NCI-H2029 (cell line): ENCODE measurements around the gene AVPR1B.

Source experiments
- DNase-seq: peaks from one replicate; lab custom pipeline; 2025; lab: John Stamatoyannopoulos, UW

The AVPR1B gene

GRCh38 chr1:206112600-206113301 is 4.4 kb downstream of the AVPR1B start:
- DNase-seq = peak; percentile 86

GRCh38 chr1:206111271-206111927 is 5.8 kb downstream of the AVPR1B start:
- DNase-seq = no peak

- DNase-seq = no peak
These were observed 6.4 kb downstream of the AVPR1B start for GRCh38 chr1:206110820-206111219.

- DNase-seq = no peak
These were observed 7.0 kb downstream of the AVPR1B start for GRCh38 chr1:206110161-206110560.

GRCh38 chr1:206109718-206110117 is 7.5 kb downstream of the AVPR1B start:
- DNase-seq = no peak

GRCh38 chr1:206108635-206109034 is 8.6 kb downstream of the AVPR1B start:
- no peak for DNase-seq

- no peak for DNase-seq
These were observed 10.0 kb downstream of the AVPR1B start for GRCh38 chr1:206107168-206107544.

- DNase-seq = peak; percentile 44
These were observed 10.6 kb downstream of the AVPR1B start for GRCh38 chr1:206106328-206107167.

GRCh38 chr1:206105464-206105995 is 11.7 kb downstream of the AVPR1B start:
- DNase-seq = no peak

GRCh38 chr1:206103979-206104378 is 13.2 kb downstream of the AVPR1B start:
- no peak for DNase-seq

- no peak for DNase-seq
These were observed 14.8 kb downstream of the AVPR1B start for GRCh38 chr1:206102292-206102936.

- DNase-seq = no peak
These were observed 15.7 kb downstream of the AVPR1B start for GRCh38 chr1:206101351-206102045.

- DNase-seq = no peak
These were observed 16.9 kb downstream of the AVPR1B start for GRCh38 chr1:206100226-206100815.

GRCh38 chr1:206098242-206098919 is 18.8 kb downstream of the AVPR1B start:
- DNase-seq = no peak

GRCh38 chr1:206097381-206097780 is 19.8 kb downstream of the AVPR1B start:
- DNase-seq = no peak

GRCh38 chr1:206094024-206094423 is 23.2 kb downstream of the AVPR1B start:
- DNase-seq = no peak

GRCh38 chr1:206089341-206089740 is 27.8 kb downstream of the AVPR1B start:
- DNase-seq = no peak

GRCh38 chr1:206087091-206087490 is 30.1 kb downstream of the AVPR1B start:
- no peak for DNase-seq

GRCh38 chr1:206083750-206084149 is 33.4 kb downstream of the AVPR1B start:
- DNase-seq = no peak
